IMR-90 (cell line): Measurements from ENCODE around the gene PKD1L1.
"Not testable (repeated sequence)": the region's sequence is repeated elsewhere in the genome, so short reads cannot be mapped to it uniquely, and the experiment has no call there.

Source experiments
- POLR2A ChIP-seq: IDR thresholded peaks from 2 replicates; pipeline ENCODE4 v1.6.1; 2012; ENCODE audit warnings: mild to moderate bottlenecking, low read depth, low read length
- RAD21 ChIP-seq: IDR thresholded peaks from 2 replicates; pipeline ENCODE4 v1.6.1; 2012; ENCODE audit warnings: low read length, improper control_type of control experiment
- TF ChIP-seq, protein P1 (sequence below): conservative IDR thresholded peaks from 2 replicates; pipeline ENCODE4 v1.5.1; 2012; ENCODE audit warnings: mild to moderate bottlenecking, low read depth, low read length, improper control_type of control experiment
- TF ChIP-seq, protein P2 (sequence below): fragments of 150-350 bp; IDR thresholded peaks from 2 replicates; pipeline ENCODE4 v1.6.1; 2016; ENCODE audit warnings: low read depth, mild to moderate bottlenecking, low read length, moderate library complexity, borderline replicate concordance

DNA sequence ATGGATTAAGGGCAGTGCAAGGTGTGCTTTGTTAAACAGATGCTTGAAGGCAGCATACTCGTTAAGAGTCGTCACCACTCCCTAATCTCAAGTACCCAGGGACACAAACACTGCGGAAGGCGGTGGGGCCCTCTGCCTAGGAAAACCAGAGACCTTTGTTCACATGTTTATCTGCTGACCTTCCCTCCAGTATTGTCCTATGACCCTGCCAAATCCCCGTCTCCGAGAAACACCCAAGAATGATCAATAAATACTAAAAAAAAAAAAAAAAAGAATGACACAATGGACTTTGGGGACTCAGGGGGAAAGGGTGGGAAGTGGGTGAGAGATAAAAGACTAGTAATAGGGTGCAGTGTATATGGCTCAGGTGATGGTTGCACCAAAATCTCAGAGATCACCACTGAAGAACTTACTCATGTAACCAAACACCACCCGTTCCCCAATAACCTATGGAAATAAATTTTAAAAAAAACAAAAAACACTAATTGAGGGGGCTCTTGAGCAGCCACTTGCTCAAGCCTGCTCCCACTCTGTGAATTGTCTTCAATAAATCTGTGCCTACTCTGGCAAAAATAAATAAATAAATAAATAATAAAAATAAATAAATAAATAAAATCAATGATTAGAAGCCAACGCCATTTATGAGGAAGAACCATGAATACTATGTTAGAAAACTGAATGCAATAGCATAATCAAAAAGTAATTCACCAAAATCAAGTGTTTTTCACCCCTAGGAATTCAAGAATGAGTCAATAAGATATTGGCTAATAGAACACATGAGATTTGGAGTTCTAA is 25.0 kb downstream of the PKD1L1 start:
- TF ChIP-seq, protein P1, sequence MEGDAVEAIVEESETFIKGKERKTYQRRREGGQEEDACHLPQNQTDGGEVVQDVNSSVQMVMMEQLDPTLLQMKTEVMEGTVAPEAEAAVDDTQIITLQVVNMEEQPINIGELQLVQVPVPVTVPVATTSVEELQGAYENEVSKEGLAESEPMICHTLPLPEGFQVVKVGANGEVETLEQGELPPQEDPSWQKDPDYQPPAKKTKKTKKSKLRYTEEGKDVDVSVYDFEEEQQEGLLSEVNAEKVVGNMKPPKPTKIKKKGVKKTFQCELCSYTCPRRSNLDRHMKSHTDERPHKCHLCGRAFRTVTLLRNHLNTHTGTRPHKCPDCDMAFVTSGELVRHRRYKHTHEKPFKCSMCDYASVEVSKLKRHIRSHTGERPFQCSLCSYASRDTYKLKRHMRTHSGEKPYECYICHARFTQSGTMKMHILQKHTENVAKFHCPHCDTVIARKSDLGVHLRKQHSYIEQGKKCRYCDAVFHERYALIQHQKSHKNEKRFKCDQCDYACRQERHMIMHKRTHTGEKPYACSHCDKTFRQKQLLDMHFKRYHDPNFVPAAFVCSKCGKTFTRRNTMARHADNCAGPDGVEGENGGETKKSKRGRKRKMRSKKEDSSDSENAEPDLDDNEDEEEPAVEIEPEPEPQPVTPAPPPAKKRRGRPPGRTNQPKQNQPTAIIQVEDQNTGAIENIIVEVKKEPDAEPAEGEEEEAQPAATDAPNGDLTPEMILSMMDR, result not testable (repeated sequence)
- TF ChIP-seq POLR2A, RAD21: not testable (repeated sequence)
- TF ChIP-seq, protein P2, sequence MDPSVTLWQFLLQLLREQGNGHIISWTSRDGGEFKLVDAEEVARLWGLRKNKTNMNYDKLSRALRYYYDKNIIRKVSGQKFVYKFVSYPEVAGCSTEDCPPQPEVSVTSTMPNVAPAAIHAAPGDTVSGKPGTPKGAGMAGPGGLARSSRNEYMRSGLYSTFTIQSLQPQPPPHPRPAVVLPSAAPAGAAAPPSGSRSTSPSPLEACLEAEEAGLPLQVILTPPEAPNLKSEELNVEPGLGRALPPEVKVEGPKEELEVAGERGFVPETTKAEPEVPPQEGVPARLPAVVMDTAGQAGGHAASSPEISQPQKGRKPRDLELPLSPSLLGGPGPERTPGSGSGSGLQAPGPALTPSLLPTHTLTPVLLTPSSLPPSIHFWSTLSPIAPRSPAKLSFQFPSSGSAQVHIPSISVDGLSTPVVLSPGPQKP, result not testable (repeated sequence)
